ENCODE data around the gene FAM229B.
"Not testable (repeated sequence)": the region's sequence is repeated elsewhere in the genome, so short reads cannot be mapped to it uniquely, and the experiment has no call there.

Gene FAM229B

DNA sequence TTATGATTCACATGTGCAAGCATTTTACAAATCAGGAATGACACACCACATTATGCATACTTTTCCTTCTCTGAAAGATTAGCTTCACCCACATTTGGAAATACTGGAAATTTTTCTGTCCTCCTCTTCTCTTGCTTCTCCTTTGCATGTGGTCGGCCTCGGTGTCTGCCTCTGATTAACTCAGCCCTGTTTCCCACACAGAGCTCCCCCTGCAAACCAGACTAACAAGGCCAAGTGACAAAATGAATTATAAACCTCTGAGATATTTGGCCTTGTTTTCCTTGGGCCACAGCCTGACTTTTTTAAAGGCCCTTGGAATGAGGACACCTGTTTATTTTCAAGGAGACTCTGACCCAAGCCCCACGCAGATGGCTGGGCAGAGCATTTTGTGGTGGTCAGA is 42.5 kb upstream of the FAM229B start:
- H4K20me1 ChIP-seq, result no peaks in the 10 kb centered on the region
- no peaks in the 10 kb centered on the region for H3K36me3 ChIP-seq
- no peak for TF ChIP-seq Cebpa-rat (IDR thresholded peaks at IDR 0.05)
- no peak overlapping the region for H3K27ac ChIP-seq
- H3K4me1 ChIP-seq, result no peaks in the 10 kb centered on the region; the same call in 1 of the 2 replicates
- no peak overlapping the region for H3K4me2 ChIP-seq
- no peaks in the 10 kb centered on the region for H3K9me3 ChIP-seq
- no peaks in the 10 kb centered on the region for H3K27me3 ChIP-seq
- H3K9ac ChIP-seq, result no peak overlapping the region
- no peak overlapping the region for H3K4me3 ChIP-seq

DNA sequence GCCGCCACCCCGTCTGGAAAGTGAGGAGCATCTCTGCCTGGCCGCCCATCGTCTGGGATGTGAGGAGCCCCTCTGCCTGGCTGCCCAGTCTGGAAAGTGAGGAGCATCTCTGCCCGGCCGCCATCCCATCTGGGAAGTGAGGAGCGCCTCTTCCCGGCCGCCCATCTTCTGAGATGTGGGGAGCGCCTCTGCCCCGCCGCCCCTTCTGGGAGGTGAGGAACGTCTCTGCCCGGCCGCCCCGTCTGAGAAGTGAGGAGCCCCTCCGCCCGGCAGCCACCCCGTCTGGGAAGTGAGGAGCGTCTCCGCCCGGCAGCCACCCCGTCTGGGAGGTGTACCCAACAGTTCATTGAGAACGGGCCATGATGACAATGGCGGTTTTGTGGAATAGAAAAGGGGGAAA is 39.9 kb upstream of the FAM229B start:
- H3K27me3 ChIP-seq, result not testable (repeated sequence)

DNA sequence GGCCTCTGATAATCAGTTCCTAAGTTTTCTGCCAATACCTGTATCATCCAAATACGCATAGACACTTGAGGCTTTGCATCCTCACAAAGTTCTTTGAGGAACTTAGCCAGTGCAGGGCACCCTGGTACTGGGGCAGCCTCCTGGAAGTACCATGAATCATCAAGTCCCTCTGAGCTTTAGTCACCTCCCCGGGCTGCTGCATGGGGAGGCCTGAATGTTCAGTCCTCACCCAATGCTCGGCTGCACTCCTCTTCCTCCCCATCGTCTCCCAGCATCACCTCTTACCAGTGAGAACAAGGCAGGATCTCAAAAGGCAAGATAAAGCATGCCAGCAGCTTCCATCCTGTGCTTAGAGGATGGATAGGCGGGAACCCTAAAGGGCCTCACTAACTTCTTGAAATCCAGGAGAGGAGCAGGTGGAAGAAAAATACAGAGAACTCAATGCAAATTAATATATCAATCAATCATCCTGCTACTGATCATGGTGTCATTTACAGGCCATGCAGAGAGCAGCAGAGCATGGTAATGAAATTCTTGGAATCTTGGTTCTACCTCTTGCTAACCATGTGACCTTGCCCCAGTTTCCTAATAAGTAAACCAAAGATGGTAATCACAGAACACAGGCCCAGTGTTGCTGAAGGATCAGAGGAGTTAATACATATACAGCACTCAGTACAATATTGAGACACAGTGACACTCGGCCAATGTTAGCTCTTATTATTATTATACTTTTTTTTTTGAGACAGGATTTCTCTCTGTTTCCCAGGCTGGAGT is 38.2 kb upstream of the FAM229B start:
- Histone ChIP-seq H3K36me3 (no peaks in the 10 kb centered on the region), H3K9me3 (no peaks in the 10 kb centered on the region), H3K4me3 (no peak overlapping the region), H3K9ac (no peak overlapping the region), H3K27me3 (no peaks in the 10 kb centered on the region), H3K4me2 (no peak overlapping the region), H3K27ac (no peak overlapping the region), H3K4me1 (no peaks in the 10 kb centered on the region), H4K20me1 (no peaks in the 10 kb centered on the region)
- TF ChIP-seq Cebpa-rat (IDR thresholded peaks at IDR 0.05), result no peak

More for the DNA sequence above, 39.9 kb upstream of the FAM229B start:
- not testable (repeated sequence) for H3K4me3 ChIP-seq, H3K4me1 ChIP-seq, H4K20me1 ChIP-seq, H3K4me2 ChIP-seq, H3K36me3 ChIP-seq, H3K9ac ChIP-seq, H3K27ac ChIP-seq, H3K9me3 ChIP-seq

DNA sequence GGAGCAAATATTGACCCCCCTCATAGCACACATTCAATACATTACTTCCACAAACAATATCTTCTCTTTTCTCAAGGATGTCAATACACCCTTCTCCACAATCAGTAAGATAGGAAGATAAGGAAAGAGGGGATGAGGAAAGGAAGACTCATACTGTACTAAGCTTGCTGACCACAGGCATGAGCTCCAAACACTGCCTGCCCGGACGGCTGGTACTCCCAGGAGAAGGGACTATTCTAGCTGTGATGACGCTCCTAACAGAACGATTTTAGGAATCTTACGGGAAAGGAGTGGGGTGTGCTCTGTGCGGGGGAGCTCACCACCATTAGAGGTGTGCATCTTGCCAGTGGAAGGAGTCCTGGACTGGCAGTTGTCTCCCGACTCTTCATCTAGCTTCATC is 37.4 kb upstream of the FAM229B start:
- Histone ChIP-seq H3K27me3 (no peaks in the 10 kb centered on the region), H4K20me1 (no peaks in the 10 kb centered on the region), H3K27ac (no peak overlapping the region), H3K9ac (no peak overlapping the region), H3K9me3 (no peaks in the 10 kb centered on the region), H3K4me1 (no peaks in the 10 kb centered on the region), H3K4me2 (no peak overlapping the region), H3K4me3 (no peak overlapping the region), H3K36me3 (no peaks in the 10 kb centered on the region)
- TF ChIP-seq Cebpa-rat (IDR thresholded peaks at IDR 0.05), result no peak

DNA sequence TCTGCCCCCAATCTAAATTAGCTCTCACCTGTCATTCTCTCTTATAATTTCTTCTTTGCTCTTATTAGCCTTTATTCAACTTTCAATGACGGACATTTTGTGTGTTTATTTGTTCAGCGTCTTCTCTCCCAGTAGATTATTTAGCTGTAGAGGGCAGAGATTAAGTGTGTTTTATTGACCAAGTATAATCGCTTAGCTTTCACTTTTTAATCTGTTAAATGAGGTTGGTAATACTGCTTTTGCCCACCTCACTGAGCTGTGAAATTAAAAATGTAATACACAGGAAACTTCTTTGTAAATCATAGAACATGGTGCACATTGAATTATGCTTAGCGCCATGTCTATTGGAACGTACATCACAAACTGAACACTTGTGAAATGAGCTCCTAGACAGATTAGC is 37.0 kb upstream of the FAM229B start:
- no peak for TF ChIP-seq Cebpa-rat (IDR thresholded peaks at IDR 0.05)
- Histone ChIP-seq H3K9ac (no peak overlapping the region), H3K9me3 (no peaks in the 10 kb centered on the region), H3K4me1 (no peaks in the 10 kb centered on the region), H3K27me3 (no peaks in the 10 kb centered on the region), H4K20me1 (no peaks in the 10 kb centered on the region), H3K4me3 (no peak overlapping the region), H3K27ac (no peak overlapping the region), H3K4me2 (no peak overlapping the region), H3K36me3 (no peaks in the 10 kb centered on the region)

DNA sequence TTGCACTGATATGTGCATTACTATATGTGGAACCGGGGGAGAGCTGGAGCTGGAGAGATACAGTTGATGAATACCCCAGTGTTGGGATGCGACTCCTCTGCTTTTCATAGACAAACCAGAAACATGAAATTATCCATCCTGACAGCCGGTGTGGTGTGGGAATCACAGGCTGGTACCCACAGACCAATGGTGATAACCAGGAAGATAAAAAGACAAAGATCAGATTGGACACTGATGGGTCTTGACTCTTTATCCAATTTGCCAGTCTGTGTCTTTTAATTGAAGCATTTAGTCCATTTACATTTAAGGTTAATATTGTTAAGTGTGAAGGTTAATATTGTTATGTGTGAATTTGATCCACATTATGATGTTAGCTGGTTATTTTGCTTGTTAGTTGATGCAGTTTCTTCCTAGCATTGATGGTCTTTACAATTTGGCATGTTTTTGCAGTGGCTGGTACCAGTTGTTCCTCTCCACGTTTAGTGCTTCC is 36.1 kb upstream of the FAM229B start:
- H3K9ac ChIP-seq, H3K4me2 ChIP-seq, H3K4me1 ChIP-seq, H3K4me3 ChIP-seq, H3K27me3 ChIP-seq, H3K9me3 ChIP-seq, H4K20me1 ChIP-seq, H3K27ac ChIP-seq, H3K36me3 ChIP-seq: not testable (repeated sequence)

DNA sequence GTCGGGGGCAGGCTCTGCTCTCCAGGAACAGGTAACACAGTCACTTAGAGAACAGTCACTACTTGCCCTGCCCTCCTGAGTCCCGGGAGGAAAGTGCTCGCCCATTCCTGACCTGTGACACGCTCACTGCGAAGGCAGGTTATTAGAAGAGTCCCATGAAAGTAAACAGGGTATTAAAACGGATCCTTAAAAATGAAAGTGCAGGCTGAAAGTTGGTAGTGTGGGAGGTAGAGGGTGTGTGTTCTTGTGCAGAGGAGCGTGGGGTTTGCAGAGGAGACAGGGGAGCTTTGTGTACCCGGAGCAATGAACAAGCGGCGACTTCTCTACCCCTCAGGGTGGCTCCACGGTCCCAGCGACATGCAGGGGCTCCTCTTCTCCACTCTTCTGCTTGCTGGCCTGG is 33.4 kb upstream of the FAM229B start, which contains the start of gene CCN6:
TSS of gene CCN6 (plus strand) at position 104 of the 400 bp plus-strand sequence. CDS start at position 358, 254 bp downstream.
- Histone ChIP-seq H3K9ac (no peak within 1 kb of the TSS), H3K4me1 (no peaks in the 10 kb centered on the region), H3K27me3 (no peaks in the 10 kb centered on the region), H3K4me2 (no peak within 1 kb of the TSS), H3K9me3 (no peaks in the 10 kb centered on the region), H4K20me1 (no peaks in the 10 kb centered on the region), H3K4me3 (no peak within 1 kb of the TSS), H3K27ac (no peak within 1 kb of the TSS), H3K36me3 (no peaks in the 10 kb centered on the region)
- no peak for TF ChIP-seq Cebpa-rat (IDR thresholded peaks at IDR 0.05)

DNA sequence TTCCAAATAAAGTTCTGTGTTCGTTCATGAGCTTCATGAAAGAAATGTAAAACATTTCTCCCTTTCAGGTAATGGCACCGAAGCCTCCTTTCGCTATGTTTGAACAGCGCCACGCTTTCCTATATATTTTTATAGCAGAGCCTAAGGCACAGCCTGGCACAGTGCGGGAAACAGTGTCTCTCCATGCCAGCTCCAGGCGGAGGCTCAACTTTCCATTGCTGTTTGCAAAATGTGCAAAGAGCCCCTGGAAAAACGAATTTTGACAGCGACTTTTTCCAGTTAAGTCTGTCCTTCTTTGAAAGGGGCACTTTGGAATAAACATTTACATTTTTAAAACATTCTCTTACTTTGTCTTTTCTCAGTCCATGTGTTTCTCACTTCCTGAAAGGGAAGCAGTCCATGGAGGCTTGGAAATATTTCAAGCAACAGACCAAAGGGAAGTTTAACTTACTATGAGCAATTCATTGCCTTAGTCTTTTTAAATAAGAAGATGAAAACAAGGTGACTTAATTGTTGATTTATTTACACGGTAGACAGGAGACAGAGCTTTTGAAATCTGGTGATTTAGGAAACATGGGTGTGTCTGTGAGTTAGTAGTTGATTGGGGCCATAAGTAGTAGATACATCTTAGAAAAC is 32.7 kb upstream of the FAM229B start:
- Histone ChIP-seq H3K9me3 (no peaks in the 10 kb centered on the region), H3K9ac (no peak overlapping the region), H3K27ac (no peak overlapping the region), H3K4me2 (no peak overlapping the region), H4K20me1 (no peaks in the 10 kb centered on the region), H3K4me1 (no peaks in the 10 kb centered on the region), H3K36me3 (no peaks in the 10 kb centered on the region), H3K4me3 (no peak overlapping the region), H3K27me3 (no peaks in the 10 kb centered on the region)
- no peak for TF ChIP-seq Cebpa-rat (IDR thresholded peaks at IDR 0.05)

DNA sequence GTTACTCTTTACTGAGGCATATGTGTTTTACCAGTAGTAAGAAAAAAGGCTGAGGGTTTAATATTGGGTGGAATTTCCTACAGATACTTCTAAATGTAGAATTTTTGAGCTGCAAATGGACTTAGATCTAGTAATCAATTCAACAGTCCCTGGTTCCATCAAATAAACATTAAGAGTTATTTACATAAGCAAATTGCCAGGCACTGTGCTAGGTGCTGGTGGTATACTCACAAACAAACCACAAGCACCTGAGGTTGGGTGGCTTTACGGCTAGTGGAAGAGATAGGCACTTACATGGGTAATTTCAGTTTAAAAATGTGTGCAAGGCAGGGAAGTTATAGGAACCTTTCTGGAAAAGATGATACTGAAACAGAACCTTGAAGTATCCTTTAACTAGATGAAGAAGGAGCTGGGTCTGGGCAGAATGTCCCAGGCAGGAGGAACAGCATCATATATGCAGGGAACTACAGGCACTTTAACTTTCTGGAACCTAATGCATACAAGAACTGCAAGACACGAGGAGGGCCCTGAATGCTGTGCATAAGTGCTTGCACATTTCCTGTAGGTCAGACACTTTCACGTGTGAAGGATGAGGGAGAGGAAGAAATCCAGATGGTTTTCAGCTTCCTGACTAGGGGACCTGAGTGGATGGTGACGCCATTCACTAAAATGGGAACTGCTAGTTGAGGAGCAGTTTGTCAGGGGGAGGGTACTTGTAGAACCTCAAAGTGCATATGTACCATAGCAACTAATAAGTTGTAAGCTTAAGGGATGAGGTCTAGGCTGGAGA is 29.0 kb upstream of the FAM229B start:
- H3K27me3 ChIP-seq, result no peaks in the 10 kb centered on the region
- no peaks in the 10 kb centered on the region for H3K4me1 ChIP-seq
- no peaks in the 10 kb centered on the region for H4K20me1 ChIP-seq
- no peak overlapping the region for H3K27ac ChIP-seq
- no peaks in the 10 kb centered on the region for H3K9me3 ChIP-seq
- no peak overlapping the region for H3K4me3 ChIP-seq
- H3K4me2 ChIP-seq, result no peak overlapping the region
- TF ChIP-seq Cebpa-rat (IDR thresholded peaks at IDR 0.05), result no peak
- no peaks in the 10 kb centered on the region for H3K36me3 ChIP-seq
- no peak overlapping the region for H3K9ac ChIP-seq

DNA sequence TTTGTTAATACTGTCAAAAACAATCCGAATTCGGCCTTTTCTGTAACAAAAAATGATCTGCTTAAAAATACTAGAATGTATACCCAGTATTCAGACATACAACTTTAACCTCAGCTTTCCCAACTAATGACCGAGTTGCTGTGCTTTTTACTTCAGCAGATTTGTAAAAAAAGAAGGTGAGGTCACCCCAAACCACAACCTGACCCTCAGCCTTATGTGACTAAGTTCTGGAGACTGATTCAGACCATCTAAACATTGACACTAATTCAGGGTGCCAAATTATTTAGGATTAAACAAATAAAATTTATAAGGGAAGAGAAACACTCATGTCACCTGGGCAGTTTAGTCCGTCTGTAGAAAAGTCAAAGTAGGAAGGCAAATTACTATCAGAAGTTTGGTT is 25.8 kb upstream of the FAM229B start:
- H3K4me1 ChIP-seq, result no peaks in the 10 kb centered on the region
- no peak for TF ChIP-seq Cebpa-rat (IDR thresholded peaks at IDR 0.05)
- no peaks in the 10 kb centered on the region for H3K36me3 ChIP-seq
- no peaks in the 10 kb centered on the region for H3K9me3 ChIP-seq
- H4K20me1 ChIP-seq, result no peaks in the 10 kb centered on the region
- no peaks in the 10 kb centered on the region for H3K27me3 ChIP-seq
- no peak overlapping the region for H3K4me2 ChIP-seq
- no peak overlapping the region for H3K27ac ChIP-seq
- H3K4me3 ChIP-seq, result no peak overlapping the region
- H3K9ac ChIP-seq, result no peak overlapping the region
